Measurements from ENCODE around the gene ATE1. TPM values are rescaled to one million over a fixed set of nuclear protein-coding genes. Genes with fewer than 3 reads are reported as not detected.

ATE1 gene
- total RNA-seq, 6 donors from 2014 or later: 13.5 to 27.9 (median 21.8) TPM

GRCh38 chr10:121928528-121928884 is 675 bp upstream of the ATE1 start:
- no peaks in the 10 kb centered on the region for H3K27me3 ChIP-seq
- peak overlapping the region; percentile 95 to 99 (median 96) for H3K27ac ChIP-seq
- ATAC-seq (ENCODE audit: low FRiP score in 2 of 2): peak in 1 of 2 donors; percentile 3
- H3K4me3 ChIP-seq: peak overlapping the region; percentile 54 to 97 (median 74)
- H3K4me1 ChIP-seq: peaks cover 18 to 25% (median 20%) of the 10 kb centered on the region in 4 donors
- WGBS, 2 donors: 1 to 4% methylated on average over 11 to 12 of the region's 20 CpGs
- TF ChIP-seq EP300 (IDR thresholded peaks at IDR 0.05) (no peak), CTCF (IDR thresholded peaks at IDR 0.05) (no peak), POLR2AphosphoS5 (IDR thresholded peaks at IDR 0.05) (no peak), POLR2A (IDR thresholded peaks at IDR 0.05) (no peak)
- peaks cover 0 to 5% (median 0%) of the 10 kb centered on the region in 4 donors for H3K36me3 ChIP-seq
- H3K9me3 ChIP-seq: no peaks in the 10 kb centered on the region
- peak in 1 of 2 donors; percentile 29 for DNase-seq

GRCh38 chr10:121927318-121927840 is 452 bp downstream of the ATE1 start:
- WGBS, 2 donors: 1% methylated on average over 14 to 20 of the region's 48 CpGs
- peak overlapping the region; percentile 95 to 99 (median 96) for H3K27ac ChIP-seq
- ATAC-seq (ENCODE audit: low FRiP score in 2 of 2): peak; percentile 69 to 74
- TF ChIP-seq POLR2AphosphoS5 (IDR thresholded peaks at IDR 0.05) (peak; percentile 3 to 14), POLR2A (IDR thresholded peaks at IDR 0.05) (no peak), CTCF (IDR thresholded peaks at IDR 0.05) (no peak)
- H3K4me3 ChIP-seq: peak overlapping the region; percentile 50 to 97 (median 74)
- H3K9me3 ChIP-seq: no peaks in the 10 kb centered on the region
- peak in 1 of 2 donors; percentile 57 for DNase-seq
- peaks cover 18 to 25% (median 20%) of the 10 kb centered on the region in 4 donors for H3K4me1 ChIP-seq
- H3K27me3 ChIP-seq: no peaks in the 10 kb centered on the region
- peaks cover 0 to 16% (median 2%) of the 10 kb centered on the region in 4 donors for H3K36me3 ChIP-seq

GRCh38 chr10:121926671-121927317 is 1.0 kb downstream of the ATE1 start:
- H3K27me3 ChIP-seq: no peaks in the 10 kb centered on the region
- H3K27ac ChIP-seq: peak overlapping the region; percentile 95 to 99 (median 96)
- H3K4me1 ChIP-seq: peaks cover 18 to 25% (median 20%) of the 10 kb centered on the region in 4 donors
- no peaks in the 10 kb centered on the region for H3K9me3 ChIP-seq
- peak overlapping the region; percentile 50 to 97 (median 74) for H3K4me3 ChIP-seq
- peaks cover 0 to 21% (median 2%) of the 10 kb centered on the region in 4 donors for H3K36me3 ChIP-seq
- WGBS, 2 donors: 1 to 2% methylated on average over 20 of the region's 20 CpGs
- ATAC-seq (ENCODE audit: low FRiP score in 2 of 2) (peak in 1 of 2 donors; percentile 0), DNase-seq (no peak)
- no peak for TF ChIP-seq POLR2A (IDR thresholded peaks at IDR 0.05)
- no peak for TF ChIP-seq CTCF (IDR thresholded peaks at IDR 0.05)
- TF ChIP-seq EP300 (IDR thresholded peaks at IDR 0.05): no peak
- no peak for TF ChIP-seq POLR2AphosphoS5 (IDR thresholded peaks at IDR 0.05)

- Histone ChIP-seq H3K4me3 (peak overlapping the region in 1 of 4 donors; percentile 75), H3K27ac (peak overlapping the region in 3 of 4 donors; percentile 95 to 98 (median 95)), H3K4me1 (peaks cover 18 to 25% (median 20%) of the 10 kb centered on the region in 4 donors), H3K9me3 (no peaks in the 10 kb centered on the region), H3K27me3 (no peaks in the 10 kb centered on the region), H3K36me3 (peaks cover 0 to 28% (median 5%) of the 10 kb centered on the region in 4 donors)
- ATAC-seq (ENCODE audit: low FRiP score in 2 of 2) (no peak), DNase-seq (no peak)
- TF ChIP-seq EP300 (IDR thresholded peaks at IDR 0.05) (no peak), POLR2AphosphoS5 (IDR thresholded peaks at IDR 0.05) (no peak), CTCF (IDR thresholded peaks at IDR 0.05) (no peak), POLR2A (IDR thresholded peaks at IDR 0.05) (no peak)
- WGBS, 2 donors: 67 to 71% methylated on average over 4 of the region's 4 CpGs
Observed at GRCh38 chr10:121926157-121926556, 1.7 kb downstream of the ATE1 start.
